HG03045 (cell line): ENCODE results near the gene TRABD2B.

Experiments
- ATAC-seq: cut with Tn5 transposase; IDR thresholded peaks from one replicate; pipeline ENCODE4 v1.9.1; 2021; ENCODE audit warnings: mild to moderate bottlenecking, moderate library complexity; ENCODE audit not compliant: unreplicated experiment

The TRABD2B gene

DNA sequence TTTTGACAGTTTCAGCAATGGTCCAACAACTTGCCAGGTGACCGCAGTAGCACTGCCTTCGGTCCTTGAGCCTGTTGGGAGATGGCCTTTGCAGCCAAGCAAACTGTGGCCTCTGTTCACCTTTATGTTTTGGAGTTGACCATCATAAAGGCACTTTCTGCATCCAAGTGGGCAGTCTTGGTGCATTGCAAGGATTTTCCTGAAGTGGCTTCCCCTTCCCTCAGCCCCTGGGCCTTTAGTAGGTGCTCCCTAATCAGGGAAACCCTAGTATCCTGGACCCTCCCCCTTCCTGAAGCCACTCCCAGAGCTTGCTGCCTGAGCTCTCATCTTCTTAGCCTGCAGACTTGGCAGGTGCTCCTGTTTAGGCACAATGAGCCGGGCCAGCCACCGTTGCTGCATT lies 140.2 kb downstream of the TRABD2B start:
- no peak for ATAC-seq

DNA sequence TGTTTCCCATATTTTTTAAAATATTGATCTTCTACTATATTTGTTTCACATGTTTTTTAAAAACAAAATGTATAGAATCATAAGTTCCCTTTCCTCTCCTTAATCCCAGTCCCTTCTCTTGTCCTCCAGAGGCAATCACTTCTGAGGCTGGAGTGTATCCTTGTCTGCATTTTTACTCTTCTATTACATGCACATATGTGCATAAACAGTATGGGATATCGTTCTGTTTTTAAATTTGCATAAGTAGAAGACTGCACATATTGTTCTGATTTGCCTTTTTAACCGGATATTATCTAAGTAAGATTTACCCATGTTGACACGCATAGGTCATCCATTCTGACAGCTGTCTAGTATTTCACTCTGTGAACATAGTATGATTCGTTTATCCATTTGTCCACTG lies 142.0 kb downstream of the TRABD2B start:
- ATAC-seq, result no peak

DNA sequence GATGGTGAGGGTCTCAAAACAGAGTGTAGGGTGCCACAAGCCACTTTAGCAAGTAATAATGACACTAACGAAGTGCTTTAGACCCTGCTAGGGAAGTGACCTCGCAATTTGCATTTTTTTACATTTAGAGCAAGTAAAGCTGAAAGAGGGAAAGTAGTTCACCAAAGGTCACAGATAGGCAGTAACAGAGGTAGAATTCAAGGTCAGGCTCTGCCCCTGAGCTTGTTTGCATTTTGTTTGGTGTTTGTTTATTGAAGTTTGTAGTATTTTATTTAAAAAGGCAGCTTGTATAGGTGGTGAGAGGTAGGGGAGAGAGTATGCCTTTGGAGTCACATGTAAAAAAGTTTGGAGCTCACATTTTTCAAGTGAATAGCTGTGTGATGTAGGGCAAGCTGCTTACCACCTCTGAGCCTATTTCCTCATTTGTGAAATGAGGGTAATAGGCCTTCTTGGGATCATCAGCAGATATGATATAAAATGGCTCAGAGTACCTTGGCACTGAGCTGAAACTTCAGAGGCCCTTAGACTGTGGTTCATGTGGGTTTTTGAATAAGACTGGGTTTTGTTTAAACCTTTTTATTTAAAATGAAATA lies 142.5 kb downstream of the TRABD2B start:
- no peak for ATAC-seq

DNA sequence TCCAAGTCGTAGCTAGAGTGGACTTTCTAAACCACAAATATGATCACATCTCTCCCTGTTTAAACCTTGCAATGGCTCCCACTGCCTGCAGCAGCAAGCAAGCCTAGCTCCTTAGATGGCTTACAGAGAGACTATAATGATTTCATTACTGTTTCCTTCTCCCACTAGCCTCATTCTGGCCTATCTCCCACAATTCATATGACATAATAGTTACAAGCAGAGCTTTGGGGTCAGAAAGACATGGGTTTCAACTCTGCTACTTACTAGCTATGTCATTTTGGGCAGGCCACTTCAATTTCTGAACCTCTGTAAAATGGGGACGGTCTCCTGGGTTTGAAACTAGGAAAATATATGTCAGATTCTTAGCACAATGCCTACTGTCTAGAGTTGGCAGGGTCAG lies 143.3 kb downstream of the TRABD2B start:
- ATAC-seq, result no peak

DNA sequence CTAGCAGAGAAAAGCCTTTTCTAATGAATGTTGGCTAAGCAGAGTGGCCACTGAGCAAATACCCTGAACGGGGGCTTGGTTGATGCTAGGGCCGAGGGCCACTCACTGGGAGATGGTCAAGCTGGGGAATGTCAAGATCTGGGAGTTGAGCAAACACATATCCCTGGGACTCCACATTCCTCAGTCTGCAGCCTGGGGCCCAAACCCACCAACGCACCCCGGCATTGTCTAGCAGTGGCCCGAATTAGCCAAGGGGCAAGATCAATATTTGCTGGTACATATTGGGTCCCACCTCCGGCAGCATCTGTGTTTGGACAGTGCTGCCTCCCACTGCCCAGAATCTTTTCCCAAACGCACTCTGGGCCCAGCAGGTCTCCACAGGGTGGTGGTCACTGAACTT lies 144.1 kb downstream of the TRABD2B start:
- no peak for ATAC-seq

DNA sequence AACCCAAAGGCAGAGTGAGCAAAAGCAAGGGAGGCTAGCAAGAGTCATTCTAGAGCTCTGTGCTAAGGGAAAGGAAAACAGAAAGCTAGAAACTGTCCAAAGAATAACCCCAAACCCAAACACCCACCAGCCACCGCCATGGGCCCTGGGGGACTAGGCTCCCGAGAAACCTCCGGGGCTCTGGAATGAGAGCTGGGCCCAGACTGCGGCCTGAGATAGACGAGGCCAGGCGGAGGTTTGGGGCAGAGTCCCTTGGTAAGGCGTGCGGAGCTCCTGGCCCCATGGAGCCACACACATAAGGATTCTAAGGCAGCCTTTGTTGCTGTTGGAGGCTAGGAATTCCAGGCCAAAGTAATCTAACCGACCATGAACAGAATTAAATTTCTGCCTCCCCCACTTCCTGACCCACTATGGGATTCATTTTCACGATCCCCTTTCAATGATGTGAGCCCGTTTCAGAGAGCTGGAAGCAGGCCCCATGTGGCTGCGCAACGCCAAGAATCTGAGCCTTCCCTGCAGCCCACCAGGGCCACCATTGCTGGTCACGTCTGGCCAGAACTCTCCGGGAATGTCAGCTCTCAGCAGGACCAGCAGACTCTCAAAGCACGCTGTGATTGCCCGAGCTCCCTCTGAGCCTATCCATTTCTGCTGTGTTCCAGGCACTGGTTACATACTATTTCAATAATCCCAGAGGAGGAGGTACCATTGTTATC lies 145.0 kb downstream of the TRABD2B start:
- no peak for ATAC-seq

DNA sequence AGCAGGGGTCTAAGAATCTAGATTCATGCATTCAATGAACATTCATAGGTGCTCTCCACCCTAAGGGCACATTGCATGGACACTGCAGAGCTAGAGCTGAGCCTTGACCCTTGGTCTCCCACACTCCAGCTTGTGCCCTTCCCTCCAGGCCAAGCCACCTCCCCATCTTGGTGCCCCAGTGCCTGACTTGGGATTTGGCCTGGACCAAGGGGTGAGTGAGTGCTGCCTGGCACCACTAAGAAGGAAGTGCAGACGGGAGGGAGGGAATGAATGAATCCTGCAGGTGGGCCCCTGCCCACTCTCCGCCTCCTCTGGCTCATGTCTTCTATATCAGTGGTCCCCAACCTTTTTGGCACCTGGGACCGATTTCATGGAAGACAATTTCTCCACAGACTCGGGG lies 146.7 kb downstream of the TRABD2B start:
- no peak for ATAC-seq

DNA sequence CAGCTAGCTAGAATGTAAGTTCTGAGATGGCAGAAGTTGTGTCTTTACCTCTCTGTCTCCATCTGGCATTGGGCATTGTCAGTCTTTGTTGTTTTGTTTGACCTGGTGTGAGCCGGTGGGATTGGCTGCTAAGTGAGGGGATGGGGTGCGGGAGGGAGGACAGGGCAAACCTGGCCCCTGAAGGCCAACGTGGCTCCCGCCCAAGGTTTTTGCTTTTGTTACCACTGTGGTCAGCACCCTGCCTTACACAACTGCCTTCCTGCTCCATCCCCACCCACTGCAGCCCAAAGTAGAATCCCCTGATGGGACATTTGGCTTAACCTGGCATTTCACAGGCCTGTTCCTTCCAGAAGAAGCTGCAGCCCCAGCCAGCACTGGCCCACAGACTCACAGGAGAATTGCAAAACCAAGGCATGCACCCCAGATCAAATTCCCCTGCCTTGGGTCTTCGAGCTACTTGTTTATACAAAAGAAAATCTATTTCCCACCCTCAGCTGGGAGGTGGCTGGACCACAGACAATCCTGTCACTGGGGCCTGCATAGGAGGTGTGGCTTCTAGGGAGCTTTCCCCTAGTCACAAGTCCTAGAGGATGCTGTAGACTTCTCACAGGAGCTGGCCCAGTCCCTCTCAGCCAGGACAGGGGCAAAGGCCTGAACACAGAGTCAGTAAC lies 147.5 kb downstream of the TRABD2B start:
- no peak for ATAC-seq

DNA sequence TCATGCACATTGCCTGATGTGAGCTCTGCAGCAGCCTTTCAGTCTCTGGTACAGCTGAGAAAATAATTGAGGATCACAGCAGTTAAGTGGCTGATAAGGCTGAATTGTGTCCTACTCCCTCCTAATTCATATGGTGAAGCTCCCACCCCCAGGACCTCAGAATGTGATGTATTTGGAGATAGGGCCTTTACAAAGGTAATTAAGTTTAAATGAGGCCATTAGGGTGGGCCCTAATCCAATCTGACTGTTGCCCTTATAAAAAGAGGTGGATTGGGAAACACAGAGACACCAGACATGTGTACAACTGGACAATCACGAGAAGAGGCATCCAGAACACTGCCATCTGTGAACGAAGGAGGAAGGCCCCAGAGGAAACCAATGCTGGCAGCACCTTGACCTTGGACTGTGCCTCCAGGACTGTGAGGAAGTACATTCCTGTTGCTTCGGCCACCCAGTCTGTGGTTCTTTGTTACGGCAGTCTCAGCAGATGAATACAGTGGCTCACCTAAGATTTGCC lies 148.1 kb downstream of the TRABD2B start:
- no peak for ATAC-seq

DNA sequence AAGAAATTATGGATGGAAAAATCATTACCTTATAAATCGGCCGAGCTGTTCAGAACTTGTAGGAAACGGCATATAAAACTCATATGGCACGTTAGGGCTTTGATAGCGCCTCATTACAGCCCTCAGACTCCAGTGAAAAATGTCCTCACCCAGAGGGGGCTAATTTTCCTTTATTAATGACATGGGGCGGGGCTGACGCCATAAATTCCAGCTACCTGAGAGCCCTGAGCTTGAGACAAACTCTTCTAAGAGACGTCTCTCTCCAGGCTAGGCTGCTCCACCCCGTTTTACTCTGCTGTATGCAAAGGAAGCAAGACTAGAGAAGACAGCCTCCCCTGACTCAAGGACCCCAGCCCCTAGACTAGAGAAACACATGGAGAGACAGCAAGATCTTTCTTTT lies 149.4 kb downstream of the TRABD2B start:
- ATAC-seq, result no peak

DNA sequence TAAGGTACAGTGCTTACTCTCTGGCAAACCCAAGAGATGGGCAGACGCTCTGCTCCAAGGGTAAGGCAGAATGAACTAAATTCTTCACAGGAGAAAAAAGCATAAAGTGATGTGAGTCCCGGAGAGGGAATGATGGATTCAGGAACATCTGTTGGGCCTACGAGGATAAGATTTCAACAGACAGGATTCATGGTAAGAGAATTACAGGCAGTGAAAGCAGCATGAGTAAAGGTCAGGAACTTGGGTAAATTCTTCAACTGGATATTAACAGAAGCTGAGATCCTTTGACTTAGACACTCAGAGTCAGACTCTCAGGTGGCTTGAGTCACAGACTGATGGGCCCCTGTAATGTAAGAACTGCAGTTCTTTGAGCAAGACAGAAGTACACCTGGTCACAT lies 152.6 kb downstream of the TRABD2B start:
- ATAC-seq, result no peak

DNA sequence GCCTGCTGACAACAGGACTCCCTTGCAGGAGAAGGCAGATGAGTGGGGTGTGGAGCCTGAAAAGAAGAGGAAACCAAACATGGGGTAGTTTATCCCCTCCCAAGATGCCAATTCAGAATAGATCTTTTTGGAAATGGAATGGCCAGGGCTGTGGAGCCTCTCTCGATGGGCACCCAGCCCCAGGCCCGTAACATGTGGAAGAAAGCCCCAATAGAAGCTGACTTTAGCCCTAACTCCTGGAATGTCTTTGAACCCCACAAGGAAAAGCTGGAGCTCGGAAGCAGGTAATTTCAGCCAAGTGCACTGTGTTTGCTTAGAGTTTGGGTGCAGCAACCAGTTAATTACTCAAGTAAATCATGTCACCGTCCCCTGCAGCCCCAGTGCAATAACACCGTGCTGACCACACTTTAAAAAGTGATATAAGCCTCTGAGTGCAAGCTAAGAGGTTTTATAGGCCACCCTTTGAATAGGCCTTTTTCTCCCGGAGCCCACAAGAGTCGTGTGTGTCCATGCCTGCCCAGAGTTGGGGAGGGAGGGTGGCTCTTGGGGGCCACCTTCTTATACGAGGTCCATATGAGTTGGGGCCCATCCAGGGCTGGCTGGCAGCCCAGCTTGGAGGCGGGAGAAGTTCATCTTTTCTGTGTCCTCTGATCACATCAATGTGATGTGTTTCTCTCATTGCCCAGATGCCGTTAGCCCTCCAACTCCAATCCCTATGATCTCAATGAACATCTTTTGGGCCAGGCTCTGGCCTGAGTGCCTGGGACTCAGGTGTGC lies 153.2 kb downstream of the TRABD2B start:
- ATAC-seq, result no peak

DNA sequence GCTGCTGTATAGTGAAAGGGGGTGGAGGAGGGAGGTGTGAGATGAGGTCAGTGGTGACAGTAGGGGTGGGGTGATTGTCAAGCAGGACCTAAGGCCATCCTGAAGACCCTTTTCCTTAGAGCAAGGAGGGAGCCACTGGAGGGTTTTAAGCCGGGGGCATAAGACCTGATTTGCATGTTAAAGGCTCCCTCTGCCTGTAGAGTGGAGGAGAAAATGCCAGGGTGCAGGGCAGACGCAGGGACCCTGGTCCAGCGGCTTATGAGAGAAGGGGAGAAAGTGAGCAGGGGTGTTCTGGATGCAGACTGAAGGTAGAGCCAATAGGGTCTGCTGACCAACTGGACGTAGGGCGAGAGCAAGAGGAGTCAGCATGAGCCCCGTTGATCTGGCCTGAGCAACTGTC lies 154.1 kb downstream of the TRABD2B start:
- ATAC-seq, result no peak

DNA sequence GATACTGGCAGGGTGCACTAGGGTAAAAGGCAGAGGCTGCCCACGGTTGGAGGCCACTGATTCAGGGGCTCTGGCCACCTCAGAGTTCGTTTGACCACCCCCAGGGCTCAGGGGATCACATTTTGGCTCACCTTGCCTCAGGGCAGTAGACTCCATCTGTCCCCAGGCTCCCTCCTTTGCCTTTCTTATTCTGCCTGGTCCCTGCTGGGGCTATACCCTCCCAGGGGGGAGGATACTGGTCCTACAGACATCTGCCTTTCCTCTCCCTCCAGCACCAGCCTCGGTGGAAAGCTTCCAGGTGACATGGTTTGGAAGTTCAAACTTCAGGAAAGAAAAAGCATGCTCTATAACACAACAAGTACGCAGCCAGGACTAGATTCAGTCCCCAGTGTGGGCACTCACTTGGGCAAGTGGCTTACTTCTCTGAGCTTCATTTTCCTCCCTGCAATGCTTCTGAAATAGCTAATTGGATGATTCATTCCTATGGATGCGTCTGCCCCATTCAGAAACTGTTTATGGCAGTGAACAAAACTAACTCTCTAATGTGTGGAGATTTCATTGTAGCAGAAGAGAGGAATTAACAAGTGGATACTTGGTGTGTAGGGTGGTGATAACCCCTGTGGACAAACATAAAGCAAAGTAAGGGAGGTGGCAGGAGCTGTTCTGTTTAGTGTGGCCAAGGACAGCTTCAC lies 154.8 kb downstream of the TRABD2B start:
- no peak for ATAC-seq

DNA sequence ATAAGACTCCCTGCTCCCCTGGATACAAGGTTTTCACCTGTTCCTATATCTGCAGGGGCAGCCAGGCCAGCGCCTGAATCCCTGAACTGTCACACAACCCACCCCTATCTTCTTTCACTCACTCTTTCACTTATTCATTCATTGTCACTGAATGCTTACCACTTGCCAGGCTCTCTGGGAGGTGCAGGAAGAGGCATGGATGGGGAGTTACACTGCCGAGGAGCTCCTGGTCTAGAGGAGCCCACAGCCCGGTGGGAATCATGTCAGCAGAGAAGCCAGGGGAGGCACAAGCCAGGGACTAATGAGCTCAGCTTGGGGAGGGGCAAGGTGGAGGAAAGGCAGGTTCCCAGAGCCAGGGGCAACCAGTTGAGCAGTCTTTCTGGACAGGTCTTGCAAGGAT lies 155.8 kb downstream of the TRABD2B start:
- ATAC-seq, result no peak

DNA sequence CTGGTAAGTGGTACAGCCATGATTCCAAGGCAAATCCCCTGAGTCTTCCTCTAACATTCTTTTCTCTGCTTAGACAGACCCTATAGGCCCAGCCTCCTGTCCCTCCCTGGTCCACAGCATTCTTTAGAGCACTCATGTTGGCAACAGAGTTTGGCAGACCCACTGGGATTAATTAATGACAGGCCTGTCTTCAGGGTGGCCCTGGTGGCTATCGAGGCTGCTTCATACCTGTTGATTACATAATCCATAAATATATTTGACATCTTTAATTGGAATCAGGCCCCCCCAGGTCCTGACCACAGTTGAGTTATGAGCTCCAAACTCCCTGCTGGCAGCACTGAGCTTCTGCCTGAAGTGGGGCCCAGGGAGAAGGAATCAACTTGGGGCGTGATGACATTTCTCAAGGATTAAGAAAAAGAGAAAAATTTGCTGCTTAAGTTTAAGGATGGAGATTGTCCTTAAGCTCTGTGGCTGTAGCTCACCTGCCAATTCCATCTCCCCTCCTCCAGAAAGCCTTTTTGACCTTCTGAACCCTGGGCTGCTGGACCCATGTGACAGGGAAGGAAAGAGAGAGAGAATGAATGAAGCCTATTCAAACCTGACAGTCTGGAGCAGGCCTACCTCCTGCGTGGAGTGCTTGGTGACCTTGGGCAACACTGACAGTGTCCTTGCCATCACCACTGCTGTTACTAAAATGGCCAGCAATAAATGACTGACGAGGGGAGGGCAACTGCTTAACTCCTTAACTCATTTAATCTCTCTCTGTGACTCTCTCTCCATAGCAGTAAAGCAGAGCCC lies 156.6 kb downstream of the TRABD2B start:
- no peak for ATAC-seq

DNA sequence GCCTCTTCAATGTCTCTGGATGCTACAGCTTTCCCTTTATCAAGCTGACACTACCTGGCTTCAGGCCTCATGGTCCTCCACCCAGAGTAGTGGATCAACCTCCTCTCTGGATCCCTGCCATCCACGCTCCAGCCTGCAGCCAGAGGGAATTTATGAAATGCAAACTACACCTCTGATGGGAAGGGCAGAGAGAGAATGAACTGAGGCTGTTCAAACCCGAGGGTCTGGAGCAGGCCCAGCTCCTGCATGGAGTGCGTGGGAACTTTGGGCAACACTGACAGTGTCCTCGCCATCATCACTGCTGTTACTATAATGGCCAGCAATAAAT lies 157.8 kb downstream of the TRABD2B start:
- no peak for ATAC-seq

DNA sequence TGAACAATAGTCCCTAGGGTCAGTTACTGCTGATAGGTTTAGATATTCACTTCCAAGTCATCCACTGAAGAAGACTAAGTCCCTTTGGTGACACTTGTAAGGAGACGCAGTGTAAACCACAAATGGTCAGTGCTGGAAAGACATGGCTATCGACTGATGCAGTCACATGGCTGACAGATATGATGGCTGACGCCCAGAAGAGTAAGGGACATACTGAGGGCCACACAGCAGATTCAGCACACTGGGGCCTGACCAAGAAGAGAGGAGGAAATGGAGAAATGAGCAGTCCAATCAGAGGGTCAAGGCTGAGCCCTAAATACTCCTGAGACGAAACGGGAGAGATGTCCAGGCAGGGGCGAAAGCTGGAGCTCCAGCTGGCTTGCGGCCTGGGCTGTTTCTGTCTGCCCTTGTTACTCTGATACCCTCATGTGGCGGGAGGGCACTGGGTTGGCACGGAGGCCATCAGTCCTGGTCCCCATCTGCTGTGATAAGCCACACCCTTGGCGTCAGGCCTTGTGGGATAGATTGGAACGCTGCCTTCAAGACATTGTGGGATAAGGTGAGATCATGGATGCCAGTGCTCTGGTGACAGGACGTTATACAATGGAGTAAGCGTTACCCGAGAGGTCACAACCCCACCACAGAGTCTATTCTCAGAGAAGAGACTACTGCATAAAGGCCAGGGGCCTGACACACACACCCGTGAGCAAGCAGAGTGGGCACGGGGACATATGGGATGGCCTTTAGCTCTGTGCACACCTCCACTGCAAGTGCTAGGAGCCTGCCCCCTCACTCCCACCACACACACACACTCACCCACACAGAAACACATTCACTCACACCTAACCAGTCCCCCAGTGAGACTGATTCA lies 158.4 kb downstream of the TRABD2B start:
- ATAC-seq, result no peak

DNA sequence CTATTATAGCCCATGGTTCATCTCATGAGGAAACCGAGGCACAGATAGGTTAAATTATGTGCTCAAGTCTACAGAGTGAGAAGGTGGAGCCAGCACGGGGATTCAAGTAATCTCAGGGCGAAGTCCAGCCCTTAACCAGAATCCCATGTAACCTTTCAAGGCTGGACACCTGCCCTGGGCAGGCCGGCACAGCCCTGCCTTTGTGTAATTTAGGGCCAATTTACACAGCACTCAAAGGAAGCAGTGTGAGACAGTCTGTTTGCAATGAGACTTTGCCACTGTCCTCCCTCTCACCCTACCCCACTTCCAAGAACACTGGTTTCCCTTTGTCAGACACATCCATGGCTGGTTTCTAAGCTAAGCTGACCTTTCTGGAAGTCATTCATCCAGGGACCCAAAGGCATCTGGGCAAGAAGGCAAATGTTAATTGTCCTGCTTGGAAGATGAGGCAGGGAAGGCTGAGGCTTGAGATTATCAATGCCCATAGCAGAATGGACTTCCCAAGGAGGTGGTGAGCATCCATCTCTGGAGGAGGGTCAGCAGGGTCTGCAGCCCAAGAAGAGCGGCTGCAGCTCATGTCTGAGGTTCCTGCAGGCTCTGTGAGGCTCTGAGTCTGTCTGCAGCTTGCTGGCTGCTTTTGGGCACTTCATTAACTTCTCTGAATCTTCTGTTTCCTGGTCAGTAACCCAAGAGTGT lies 159.2 kb downstream of the TRABD2B start:
- no peak for ATAC-seq
